Left lung (tissue), 10 donors: Measurements from ENCODE around the gene NOTCH1. TPM values are rescaled to one million over a fixed set of nuclear protein-coding genes. Genes with fewer than 3 reads are reported as not detected.

Experiments used
- ATAC-seq: fragments of 200-7000 bp; cut with Tn5 transposase; one replicate; pipeline ENCODE4 v1.9.1; 2020; ENCODE audit warnings: moderate library complexity
- DNase-seq, 4 donors: peaks; one replicate each; pipeline ENCODE4 v3.0.0-alpha.2; 2013 to 2020
- H3K27ac ChIP-seq, 2 donors: fragments of 200-600 bp; sonication (generic) in 1 of 2; one replicate each; pipeline versions ENCODE4 v1.5.0 to v1.8.0; 2020 to 2021
- H3K27me3 ChIP-seq, 2 donors: fragments of 200-600 bp; sonication (generic) in 1 of 2; one replicate each; pipeline versions ENCODE4 v1.5.0 to v1.8.0; 2020 to 2021
- H3K36me3 ChIP-seq, 2 donors: fragments of 200-600 bp; sonication (generic) in 1 of 2; one replicate each; pipeline versions ENCODE4 v1.5.0 to v1.8.0; 2020 to 2021
- H3K4me1 ChIP-seq, 2 donors: fragments of 200-600 bp; one replicate each; pipeline ENCODE4 v1.8.0; 2021
- H3K4me3 ChIP-seq, 2 donors: fragments of 200-600 bp; sonication (generic) in 1 of 2; one replicate each; pipeline versions ENCODE4 v1.5.0 to v1.8.0; 2020 to 2021; ENCODE audit warnings: mild to moderate bottlenecking in 1 of 2
- H3K9me3 ChIP-seq, 2 donors: fragments of 200-600 bp; sonication (generic) in 1 of 2; one replicate each; pipeline versions ENCODE4 v1.5.0 to v1.8.0; 2020 to 2021
- CTCF ChIP-seq, 2 donors: fragments of 200-600 bp; sonication (generic) in 1 of 2; IDR thresholded peaks; one replicate each; pipeline versions ENCODE4 v1.5.0 to v1.8.0; 2021; ENCODE audit warnings: antibody characterized with exemption in 2 of 2
- intact Hi-C, 2 donors: fragments of 100-400 bp; cut with DNase I; formaldehyde crosslinking; loops; one replicate each; pipeline versions ENCODE4 v1.11.2 to v1.14.2; 2022
- polyA plus RNA-seq, 6 donors: library from polyadenylated mRNA; unstranded; fragments of 120-200 nt; gene quantifications; one replicate each; pipeline ENCODE4 v1.2.1, GENCODE V29; 2013; ENCODE audit not compliant: insufficient read length in 6 of 6
- total RNA-seq, 2 donors: library from RNA; stranded (reverse); fragmentation: NEBNext Ultra II Directional; extraction: Animal tissue kit (Norgen Biotek cat#: 25700); gene quantifications; one replicate each; pipeline ENCODE4 v1.2.1, GENCODE V29; 2021
- donor health status: DM: no; HTN: yes; CAD: no.
- donor health status: DM: no; HTN: no; CAD: no.

Gene NOTCH1
- total and polyA plus RNA-seq, 8 donors: 21.7 to 102 (median 33.7) TPM

DNA sequence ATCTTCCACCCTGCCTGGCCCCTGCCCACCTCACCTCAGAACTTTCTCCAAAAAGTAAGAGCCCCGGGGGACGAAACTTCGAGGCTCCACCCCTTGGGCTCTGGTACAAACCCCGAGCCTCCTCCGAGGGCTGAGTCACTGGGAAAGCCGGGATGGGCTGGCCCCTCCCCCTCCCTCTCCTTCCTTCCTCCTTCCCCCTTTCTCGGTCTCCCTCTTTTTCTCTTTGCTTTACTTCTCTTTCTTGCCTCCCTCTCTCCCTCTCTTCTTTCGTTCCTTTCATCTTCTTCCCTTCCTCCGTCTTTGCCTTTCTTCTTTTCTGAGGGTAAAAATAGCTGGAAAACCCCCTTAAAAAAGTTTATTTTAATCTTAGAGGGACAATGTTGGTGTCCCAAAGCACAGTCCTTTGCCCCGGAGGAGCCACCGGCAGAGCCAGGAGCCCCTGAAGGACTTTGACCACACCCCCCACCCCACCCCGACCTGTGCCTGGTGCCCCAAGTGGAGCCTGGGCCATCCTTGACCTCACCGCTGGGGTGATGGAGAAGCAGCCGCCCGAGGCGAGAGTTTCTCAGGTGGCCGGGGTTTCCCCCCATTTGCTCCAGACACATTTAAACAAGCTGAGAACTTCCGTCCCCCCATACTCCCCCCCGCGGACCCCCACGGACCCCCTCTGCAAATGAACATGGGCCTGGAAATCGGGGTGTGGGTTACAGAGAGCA lies 5.7 kb upstream of the NOTCH1 start:
- intact Hi-C loops: no loop called here

GRCh38 chr9:136550439-136551289 lies 4.8 kb upstream of the NOTCH1 start:
- intact Hi-C loops: no loop called here
- TF ChIP-seq CTCF (IDR thresholded peaks at IDR 0.05): no peak
- H3K9me3 ChIP-seq: no peaks in the 10 kb centered on the region
- no peaks in the 10 kb centered on the region for H3K27me3 ChIP-seq
- peaks cover 35 to 69% of the 10 kb centered on the region in 2 donors for H3K4me1 ChIP-seq
- H3K4me3 ChIP-seq: no peak overlapping the region
- H3K27ac ChIP-seq: peak overlapping the region; percentile 69 to 77
- no peaks in the 10 kb centered on the region for H3K36me3 ChIP-seq
- DNase-seq (no peak), ATAC-seq (no peak)

More for the DNA sequence above, 5.7 kb upstream of the NOTCH1 start:
- Histone ChIP-seq H3K9me3 (no peaks in the 10 kb centered on the region), H3K4me1 (peaks cover 35 to 67% of the 10 kb centered on the region in 2 donors), H3K27ac (peak overlapping the region; percentile 69 to 77), H3K27me3 (no peaks in the 10 kb centered on the region), H3K36me3 (no peaks in the 10 kb centered on the region), H3K4me3 (no peak overlapping the region)
- ATAC-seq (peak; percentile 49), DNase-seq (peak in 2 of 4 donors; percentile 87 to 91)
- no peak for TF ChIP-seq CTCF (IDR thresholded peaks at IDR 0.05)

DNA sequence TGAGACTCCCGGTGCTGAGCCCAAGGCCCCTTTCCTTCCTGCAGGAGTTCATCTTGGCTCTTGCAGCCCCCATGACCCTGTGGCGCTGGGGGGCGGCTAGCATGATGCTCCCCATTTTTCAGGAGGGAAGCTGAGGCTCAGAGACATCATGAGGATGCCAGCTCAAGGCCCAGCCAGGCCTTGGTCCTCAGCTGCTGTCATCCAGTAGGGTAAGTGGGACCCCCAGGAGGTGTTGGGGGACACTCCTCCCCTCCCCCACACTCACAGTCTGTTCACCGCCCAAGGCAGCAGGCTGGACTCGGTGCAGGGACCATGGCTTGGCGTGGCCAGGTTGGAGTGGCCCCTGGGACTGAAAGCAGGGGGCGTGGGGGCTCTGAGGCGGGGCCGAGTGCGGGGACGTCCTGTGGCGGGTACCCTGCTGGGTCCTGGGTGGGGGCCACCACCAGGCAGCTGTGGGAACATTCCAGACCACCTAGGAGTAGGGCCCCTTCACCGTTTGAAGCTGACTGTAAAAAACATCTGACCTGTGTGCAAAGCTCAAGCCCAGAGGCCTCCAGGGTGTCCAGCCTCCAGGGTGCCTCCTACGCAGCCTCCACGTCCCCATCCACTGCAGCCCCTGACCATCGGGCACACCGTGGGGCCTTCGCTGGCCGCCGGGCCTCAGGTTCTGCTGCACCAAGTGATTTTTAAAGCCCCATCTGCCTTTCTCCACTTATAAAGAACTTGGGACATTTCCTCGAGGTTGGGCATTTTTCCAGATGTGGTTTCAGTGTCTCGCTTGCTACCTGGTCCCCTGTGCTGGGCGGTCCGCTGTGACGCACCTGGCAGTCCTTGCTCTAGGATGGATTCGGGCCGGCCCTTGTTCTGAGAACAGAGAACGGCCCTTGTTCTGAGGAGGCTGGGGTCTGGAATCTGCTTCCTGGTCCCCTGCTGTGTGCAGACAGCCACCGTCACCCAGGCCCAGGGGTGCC lies 3.4 kb upstream of the NOTCH1 start:
- Histone ChIP-seq H3K4me1 (peaks cover 37 to 64% of the 10 kb centered on the region in 2 donors), H3K27me3 (no peaks in the 10 kb centered on the region), H3K9me3 (no peaks in the 10 kb centered on the region), H3K36me3 (no peaks in the 10 kb centered on the region), H3K27ac (no peak overlapping the region), H3K4me3 (no peak overlapping the region)
- TF ChIP-seq CTCF (IDR thresholded peaks at IDR 0.05): no peak
- intact Hi-C loops: loop anchor here in 1 of 2 donors (10.0 kb wide), 1 partner anchor 66 kb away; no protein-coding TSS in a partner anchor
- ATAC-seq: no peak
- no peak for DNase-seq

GRCh38 chr9:136547508-136548215 lies 1.8 kb upstream of the NOTCH1 start:
- Histone ChIP-seq H3K27ac (peak overlapping the region; percentile 98 to 99), H3K4me3 (no peak overlapping the region), H3K27me3 (no peaks in the 10 kb centered on the region), H3K9me3 (no peaks in the 10 kb centered on the region), H3K4me1 (peaks cover 45 to 75% of the 10 kb centered on the region in 2 donors), H3K36me3 (peaks cover 0 to 15% of the 10 kb centered on the region in 2 donors)
- TF ChIP-seq CTCF (IDR thresholded peaks at IDR 0.05): no peak
- DNase-seq (no peak), ATAC-seq (no peak)
- intact Hi-C loops: loop anchor here in 1 of 2 donors (10.0 kb wide), 1 partner anchor 67 kb away; no protein-coding TSS in a partner anchor
